Panc1 (cell line): ENCODE results near the gene ZC3H18. TPM values are rescaled to one million over a fixed set of nuclear protein-coding genes. Genes with fewer than 3 reads are reported as not detected.

Source experiments
- ATAC-seq: fragments of 200-7000 bp; cut with Tn5 transposase; 2 replicates; pipeline ENCODE4 v1.9.1; 2020; ENCODE audit warnings: mild to moderate bottlenecking, moderate library complexity
- BruUV-seq: library from RNA; stranded (reverse); fragments of 400-500 nt; replicated peaks from 2 replicates; lab custom pipeline; 2021; lab: Mats Ljungman, UMichigan
- CTCF ChIA-PET: fragments of 300-600 bp; sonication (Branson Sonifier 250); formaldehyde crosslinking; loops from one replicate; lab custom pipeline; 2022; ENCODE audit warnings: antibody characterized with exemption; lab: Charles Lee
- POLR2A ChIA-PET: fragments of 300-600 bp; sonication (Branson Sonifier 250); formaldehyde crosslinking; loops from one replicate; lab custom pipeline; 2022; ENCODE audit warnings: antibody characterized with exemption; lab: Charles Lee
- DNase-seq: peaks from one replicate; pipeline ENCODE4 v3.0.0-alpha.2; 2010; ENCODE audit warnings: low read depth, low spot score
- H3K27ac ChIP-seq: 2 replicates; pipeline ENCODE4 v1.5.1; 2011; ENCODE audit warnings: mild to moderate bottlenecking, low read length, inconsistent platforms
- H3K27me3 ChIP-seq: fragments of 200-500 bp; sonication (Bioruptor generic); 2 replicates; pipeline ENCODE4 v1.6.0; 2014; ENCODE audit warnings: low read length, inconsistent platforms; ENCODE audit not compliant: control insufficient read depth, insufficient read depth
- H3K36me3 ChIP-seq: fragments of 200-500 bp; sonication (Bioruptor generic); 2 replicates; pipeline ENCODE4 v1.5.1; 2014; ENCODE audit warnings: inconsistent platforms, mild to moderate bottlenecking, low read length, moderate library complexity; ENCODE audit not compliant: control insufficient read depth, insufficient read depth
- H3K4me1 ChIP-seq: 2 replicates; pipeline ENCODE4 v1.5.1; 2011; ENCODE audit warnings: inconsistent platforms, mild to moderate bottlenecking, low read length, moderate library complexity; ENCODE audit not compliant: control insufficient read depth, insufficient read depth
- H3K4me3 ChIP-seq, 2 experiments: 2 replicates each; pipeline ENCODE4 v1.5.1; 2011 to 2012; ENCODE audit warnings: low read depth in 2 of 2, low read length in 2 of 2, mild to moderate bottlenecking in 2 of 2, inconsistent platforms in 1 of 2, moderate library complexity in 1 of 2
- H3K9me3 ChIP-seq: fragments of 200-500 bp; sonication (Bioruptor generic); 2 replicates; pipeline ENCODE4 v1.5.1; 2014; ENCODE audit warnings: low read depth, mild to moderate bottlenecking, inconsistent platforms, low read length, moderate library complexity; ENCODE audit not compliant: control insufficient read depth, insufficient read depth
- POLR2AphosphoS5 ChIP-seq: IDR thresholded peaks from 2 replicates; pipeline ENCODE4 v1.6.1; 2012; ENCODE audit warnings: mild to moderate bottlenecking, low read depth, low read length, moderate library complexity
- SIN3A ChIP-seq: IDR thresholded peaks from 2 replicates; pipeline ENCODE4 v1.6.1; 2012; ENCODE audit warnings: low read depth, mild to moderate bottlenecking, low read length, moderate library complexity, borderline replicate concordance; ENCODE audit not compliant: insufficient read depth
- TCF7L2 ChIP-seq: IDR thresholded peaks from 2 replicates; pipeline ENCODE4 v1.6.1; 2011; ENCODE audit warnings: mild to moderate bottlenecking, low read depth, low read length, inconsistent platforms
- in situ Hi-C: cut with HindIII; loops from 2 replicates; pipeline ENCODE4 v1.10.0; 2016; ENCODE audit warnings: low sequenced_read_pairs, low pct_unique_long_range_greater_than_20kb
- intact Hi-C: fragments of 100-400 bp; cut with micrococcal nuclease; formaldehyde crosslinking; loops from one replicate; pipeline ENCODE4 v1.10.0; 2022; ENCODE audit not compliant: unreplicated experiment
- total RNA-seq: library from RNA; stranded (reverse); gene quantifications from one replicate; pipeline ENCODE4 v1.2.1, GENCODE V29; 2021; ENCODE audit not compliant: unreplicated experiment
- TF ChIP-seq, protein P1 (sequence below), 2 experiments: IDR thresholded peaks; 2 replicates each; pipeline ENCODE4 v1.6.1; 2011 to 2012; ENCODE audit warnings: low read depth in 2 of 2, control low read depth in 1 of 2, low read length in 1 of 2, mild to moderate bottlenecking in 1 of 2, moderate library complexity in 1 of 2; ENCODE audit not compliant: insufficient read depth in 1 of 2
- TF ChIP-seq, protein P2 (sequence below): fragments of 450-650 bp; IDR thresholded peaks from 2 replicates; pipeline ENCODE4 v1.5.1; 2017; ENCODE audit warnings: mild to moderate bottlenecking

ZC3H18 gene
- total RNA-seq, 1 experiment from 2014 or later = 45.9 TPM

DNA sequence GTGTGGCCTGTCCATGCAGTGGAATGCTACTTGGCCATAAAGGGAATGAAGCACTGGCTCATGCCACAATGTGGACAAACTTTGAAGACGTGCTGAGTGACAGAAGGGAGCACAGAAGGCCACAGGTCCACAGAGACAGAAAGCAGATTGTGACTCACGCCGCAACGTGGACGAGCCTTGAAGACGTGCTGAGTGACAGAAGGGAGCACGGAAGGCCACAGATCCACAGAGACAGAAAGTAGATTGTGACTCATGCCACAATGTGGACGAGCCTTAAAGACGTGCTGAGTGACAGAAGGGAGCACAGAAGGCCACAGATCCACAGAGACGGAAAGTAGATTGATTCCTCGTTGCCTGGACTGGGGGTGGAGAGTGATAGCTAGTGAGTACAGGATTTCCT is 19.2 kb downstream of the ZC3H18 start:
- Histone ChIP-seq H3K27ac (no peak overlapping the region), H3K4me3 (no peak overlapping the region), H3K9me3 (no peaks in the 10 kb centered on the region), H3K27me3 (no peaks in the 10 kb centered on the region), H3K4me1 (no peaks in the 10 kb centered on the region), H3K36me3 (0 out of 2 replicates have a peak, but pooled peaks cover 2% of the 10 kb centered on the region)
- in situ Hi-C loops (no loop called here), intact Hi-C loops (no loop called here)
- no peak for TF ChIP-seq TCF7L2
- no peak for TF ChIP-seq SIN3A
- TF ChIP-seq, protein P1, sequence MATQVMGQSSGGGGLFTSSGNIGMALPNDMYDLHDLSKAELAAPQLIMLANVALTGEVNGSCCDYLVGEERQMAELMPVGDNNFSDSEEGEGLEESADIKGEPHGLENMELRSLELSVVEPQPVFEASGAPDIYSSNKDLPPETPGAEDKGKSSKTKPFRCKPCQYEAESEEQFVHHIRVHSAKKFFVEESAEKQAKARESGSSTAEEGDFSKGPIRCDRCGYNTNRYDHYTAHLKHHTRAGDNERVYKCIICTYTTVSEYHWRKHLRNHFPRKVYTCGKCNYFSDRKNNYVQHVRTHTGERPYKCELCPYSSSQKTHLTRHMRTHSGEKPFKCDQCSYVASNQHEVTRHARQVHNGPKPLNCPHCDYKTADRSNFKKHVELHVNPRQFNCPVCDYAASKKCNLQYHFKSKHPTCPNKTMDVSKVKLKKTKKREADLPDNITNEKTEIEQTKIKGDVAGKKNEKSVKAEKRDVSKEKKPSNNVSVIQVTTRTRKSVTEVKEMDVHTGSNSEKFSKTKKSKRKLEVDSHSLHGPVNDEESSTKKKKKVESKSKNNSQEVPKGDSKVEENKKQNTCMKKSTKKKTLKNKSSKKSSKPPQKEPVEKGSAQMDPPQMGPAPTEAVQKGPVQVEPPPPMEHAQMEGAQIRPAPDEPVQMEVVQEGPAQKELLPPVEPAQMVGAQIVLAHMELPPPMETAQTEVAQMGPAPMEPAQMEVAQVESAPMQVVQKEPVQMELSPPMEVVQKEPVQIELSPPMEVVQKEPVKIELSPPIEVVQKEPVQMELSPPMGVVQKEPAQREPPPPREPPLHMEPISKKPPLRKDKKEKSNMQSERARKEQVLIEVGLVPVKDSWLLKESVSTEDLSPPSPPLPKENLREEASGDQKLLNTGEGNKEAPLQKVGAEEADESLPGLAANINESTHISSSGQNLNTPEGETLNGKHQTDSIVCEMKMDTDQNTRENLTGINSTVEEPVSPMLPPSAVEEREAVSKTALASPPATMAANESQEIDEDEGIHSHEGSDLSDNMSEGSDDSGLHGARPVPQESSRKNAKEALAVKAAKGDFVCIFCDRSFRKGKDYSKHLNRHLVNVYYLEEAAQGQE (IDR thresholded peaks at IDR 0.05; ENCODE audit: insufficient read depth in 1 of 2, low read depth in 2 of 2, low read length in 1 of 2) = no peak
- TF ChIP-seq, protein P2, sequence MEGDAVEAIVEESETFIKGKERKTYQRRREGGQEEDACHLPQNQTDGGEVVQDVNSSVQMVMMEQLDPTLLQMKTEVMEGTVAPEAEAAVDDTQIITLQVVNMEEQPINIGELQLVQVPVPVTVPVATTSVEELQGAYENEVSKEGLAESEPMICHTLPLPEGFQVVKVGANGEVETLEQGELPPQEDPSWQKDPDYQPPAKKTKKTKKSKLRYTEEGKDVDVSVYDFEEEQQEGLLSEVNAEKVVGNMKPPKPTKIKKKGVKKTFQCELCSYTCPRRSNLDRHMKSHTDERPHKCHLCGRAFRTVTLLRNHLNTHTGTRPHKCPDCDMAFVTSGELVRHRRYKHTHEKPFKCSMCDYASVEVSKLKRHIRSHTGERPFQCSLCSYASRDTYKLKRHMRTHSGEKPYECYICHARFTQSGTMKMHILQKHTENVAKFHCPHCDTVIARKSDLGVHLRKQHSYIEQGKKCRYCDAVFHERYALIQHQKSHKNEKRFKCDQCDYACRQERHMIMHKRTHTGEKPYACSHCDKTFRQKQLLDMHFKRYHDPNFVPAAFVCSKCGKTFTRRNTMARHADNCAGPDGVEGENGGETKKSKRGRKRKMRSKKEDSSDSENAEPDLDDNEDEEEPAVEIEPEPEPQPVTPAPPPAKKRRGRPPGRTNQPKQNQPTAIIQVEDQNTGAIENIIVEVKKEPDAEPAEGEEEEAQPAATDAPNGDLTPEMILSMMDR = no peak
- no peak for TF ChIP-seq POLR2AphosphoS5
- ATAC-seq = no peak
- ChIA-PET CTCF (interaction anchor here (0.8 kb wide), 1 partner anchor 192 kb away, joined by 3 read pairs; no protein-coding TSS in a partner anchor), POLR2A (no interaction called here)
- no peak for DNase-seq
- no TSS peak for BruUV-seq

DNA sequence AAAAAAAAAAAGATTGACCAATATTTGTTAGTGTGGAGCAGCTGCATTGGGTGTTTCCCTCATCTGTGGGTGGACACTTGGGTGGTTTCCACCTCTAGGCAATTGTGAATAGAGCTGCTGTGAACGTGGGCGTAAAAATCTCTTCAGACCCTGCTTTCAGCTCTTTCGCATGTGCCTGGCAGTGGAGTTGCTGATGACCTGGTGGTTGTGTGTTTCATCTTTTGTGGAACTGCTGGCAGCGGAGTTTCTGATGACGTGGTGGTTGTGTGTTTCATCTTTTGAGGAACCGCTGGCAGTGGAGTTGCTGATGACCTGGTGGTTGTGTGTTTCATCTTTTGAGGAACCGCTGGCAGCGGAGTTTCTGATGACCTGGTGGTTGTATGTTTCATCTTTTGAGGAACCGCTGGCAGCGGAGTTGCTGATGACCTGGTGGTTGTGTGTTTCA is 21.4 kb downstream of the ZC3H18 start:
- POLR2A ChIA-PET = interaction anchor here (0.8 kb wide), 1 partner anchor 498 kb away, joined by 6 read pairs; no protein-coding TSS in a partner anchor
- TF ChIP-seq, protein P2 = no peak
- TF ChIP-seq TCF7L2 (no peak), POLR2AphosphoS5 (no peak), SIN3A (no peak)
- TF ChIP-seq, protein P1 (IDR thresholded peaks at IDR 0.05; ENCODE audit: insufficient read depth in 1 of 2, low read depth in 2 of 2, low read length in 1 of 2) = no peak
- Histone ChIP-seq H3K27ac (no peak overlapping the region), H3K36me3 (no peaks in the 10 kb centered on the region), H3K27me3 (no peaks in the 10 kb centered on the region), H3K9me3 (no peaks in the 10 kb centered on the region), H3K4me1 (no peaks in the 10 kb centered on the region), H3K4me3 (no peak overlapping the region)
- intact Hi-C loops = no loop called here
- no peak for DNase-seq
- CTCF ChIA-PET = no interaction called here
- in situ Hi-C loops = no loop called here
- no peak for ATAC-seq
- no TSS peak for BruUV-seq
